ENCODE data around the gene CWF19L2. TPM values are rescaled to one million over a fixed set of nuclear protein-coding genes. Genes with fewer than 3 reads are reported as not detected.

The CWF19L2 gene
- total and polyA plus RNA-seq, 2 of the 8 experiments (the other 6 are each of a cell fraction or from before 2014, with no cell fraction given), result 2.2 to 16.6 TPM

DNA sequence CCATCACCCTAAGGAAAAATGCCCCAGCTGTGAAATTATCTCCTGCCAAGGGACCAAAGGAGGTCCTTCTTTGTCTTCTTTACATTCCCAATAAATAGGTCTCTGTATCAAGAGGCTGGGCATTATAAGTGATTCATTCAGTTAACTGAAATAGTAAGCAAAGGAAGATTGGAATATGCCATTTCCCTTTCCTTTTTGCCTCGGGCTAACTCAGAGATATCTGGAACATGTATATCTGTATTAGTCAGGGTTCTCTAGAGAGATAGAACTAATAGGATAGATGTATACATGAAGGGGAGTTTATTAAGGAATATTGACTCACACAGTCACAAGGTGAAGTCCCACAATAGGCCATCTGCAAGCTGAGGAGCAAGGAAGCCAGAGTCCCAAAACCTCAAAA lies 15.3 kb upstream of the CWF19L2 start:
- Histone ChIP-seq H4K20me1 (replicated peaks in 1 of 2; ENCODE audit: control insufficient read depth in 1 of 2, insufficient read depth in 2 of 2, low read length in 2 of 2) (no peaks in the 10 kb centered on the region), H3K4me2 (ENCODE audit: insufficient read depth in 1 of 2, low read depth in 2 of 2, low read length in 2 of 2) (no peak overlapping the region), H2BK15ac (ENCODE audit: low read length) (no peak overlapping the region), H3K4me1 (replicated peaks in 1 of 4; ENCODE audit: control insufficient read depth in 3 of 4, insufficient read depth in 4 of 4, low read length in 3 of 4) (no peaks in the 10 kb centered on the region), H2BK20ac (ENCODE audit: low read length) (no peak overlapping the region), H3K56ac (replicated peaks; ENCODE audit: insufficient read length, low read depth, low read length) (no peak overlapping the region), H3K4ac (replicated peaks; ENCODE audit: insufficient read length, low read depth, low read length) (no peak overlapping the region), H3K79me1 (ENCODE audit: low read depth, low read length) (no peaks in the 10 kb centered on the region), H3K36me3 (ENCODE audit: control insufficient read depth in 2 of 4, insufficient read depth in 4 of 4, low read length in 3 of 4) (no peaks in the 10 kb centered on the region), H2BK5ac (ENCODE audit: low read depth, low read length) (no peak overlapping the region), H4K5ac (ENCODE audit: insufficient read length, low read depth, low read length) (no peak overlapping the region), H3K14ac (ENCODE audit: insufficient read length) (no peak overlapping the region), H2BK120ac (replicated peaks; ENCODE audit: low read depth, low read length) (no peak overlapping the region), H3K23ac (ENCODE audit: insufficient read length) (no peak overlapping the region), H2AFZ (ENCODE audit: low read length) (no peak overlapping the region), H2AK5ac (ENCODE audit: low read depth, low read length) (no peak overlapping the region), H3K4me3 (ENCODE audit: extremely low read depth in 1 of 4, insufficient read depth in 2 of 4, low read depth in 3 of 4, low read length in 4 of 4) (no peak overlapping the region), H4K91ac (replicated peaks; ENCODE audit: insufficient read length, low read length) (no peak overlapping the region), H3K9ac (replicated peaks in 1 of 4; ENCODE audit: extremely low read depth in 1 of 4, low read depth in 3 of 4, low read length in 3 of 4) (no peak overlapping the region), H3K9me3 (ENCODE audit: insufficient read depth in 2 of 2, low read depth in 1 of 2, low read length in 1 of 2) (no peaks in the 10 kb centered on the region), H3K79me2 (ENCODE audit: control insufficient read depth in 1 of 2, insufficient read depth in 2 of 2, low read length in 2 of 2) (no peaks in the 10 kb centered on the region), H3K27me3 (replicated peaks in 1 of 4; ENCODE audit: control insufficient read depth in 3 of 4, extremely low read depth in 1 of 4, insufficient read depth in 3 of 4, low read length in 3 of 4) (no peaks in the 10 kb centered on the region), H2BK12ac (ENCODE audit: low read depth, low read length) (no peak overlapping the region), H3K27ac (ENCODE audit: low read depth, low read length) (no peak overlapping the region), H3K23me2 (ENCODE audit: low read depth, low read length) (no peaks in the 10 kb centered on the region), H3K18ac (ENCODE audit: extremely low read depth, low read length) (no peak overlapping the region), H4K8ac (ENCODE audit: extremely low read depth, insufficient read depth, low read length) (no peak overlapping the region)
- ChIA-PET POLR2A (ENCODE audit: partially characterized antibody) (no interaction called here), CTCF (ENCODE audit: partially characterized antibody) (interaction anchor here (0.5 kb wide), 1 partner anchor 411 kb away, joined by 4 read pairs; no protein-coding TSS in a partner anchor)
- DNase-seq (ENCODE audit: low read depth in 1 of 2, low spot score in 2 of 2) (no peak), FAIRE-seq (no peak)
- no peak for TF ChIP-seq PHF8 (conservative IDR thresholded peaks at IDR 0.05; ENCODE audit: low read depth, low read length)
- TF ChIP-seq EZH2 (IDR thresholded peaks at IDR 0.05; ENCODE audit: low read depth, low read length, severe bottlenecking), result no peak
- no peak for TF ChIP-seq TBP (IDR thresholded peaks at IDR 0.05; ENCODE audit: low read depth, low read length)
- no peak for TF ChIP-seq KDM5A (IDR thresholded peaks at IDR 0.05; ENCODE audit: low read length)
- TF ChIP-seq SP1 (IDR thresholded peaks at IDR 0.05; ENCODE audit: low read depth, low read length), result no peak
- no peak for TF ChIP-seq EGR1 (IDR thresholded peaks at IDR 0.05; ENCODE audit: borderline replicate concordance, low read depth, low read length)
- no peak for TF ChIP-seq RAD21 (IDR thresholded peaks at IDR 0.05 in 1 of 2, conservative IDR thresholded peaks at IDR 0.05 in 1 of 2; ENCODE audit: low read depth in 2 of 2, low read length in 2 of 2)
- no peak for TF ChIP-seq HDAC2 (IDR thresholded peaks at IDR 0.05; ENCODE audit: borderline replicate concordance in 1 of 2, low read depth in 2 of 2, low read length in 2 of 2)
- WGBS, 2 experiments (ENCODE audit: extremely low coverage in 1 of 2, insufficient coverage in 1 of 2, insufficient read length in 1 of 2, insufficient replicate concordance in 2 of 2, low coverage in 1 of 2, low lambda C conversion rate in 2 of 2, missing lambda C conversion rate in 1 of 2), result 83% methylated on average over 1 of the region's 1 CpG; no CpG with 5 or more reads in 1 of the 2 experiments
